GM23338 (cell line): ENCODE results near the gene SIRT6. TPM values are rescaled to one million over a fixed set of nuclear protein-coding genes. Genes with fewer than 3 reads are reported as not detected.

Experiments used
- ATAC-seq: fragments of 200-7000 bp; cut with Tn5 transposase; 3 replicates; pipeline ENCODE4 v1.9.1; 2020
- DNase-seq: peaks from one replicate; pipeline ENCODE4 v3.0.0-alpha.2; 2015; ENCODE audit warnings: low spot score
- H2AFZ ChIP-seq: fragments of 200-600 bp; sonication (generic); 2 replicates; pipeline ENCODE4 v1.8.0; 2016; ENCODE audit warnings: antibody characterized with exemption, mild to moderate bottlenecking, moderate library complexity
- H3F3A ChIP-seq: fragments of 200-600 bp; sonication (generic); replicated peaks from 2 replicates; pipeline ENCODE4 v1.8.0; 2017; ENCODE audit warnings: antibody characterized with exemption, mixed run types, low read depth
- H3K27ac ChIP-seq: fragments of 200-600 bp; sonication (generic); 2 replicates; pipeline ENCODE4 v1.6.1; 2016; ENCODE audit warnings: low read depth
- H3K27me3 ChIP-seq: fragments of 200-600 bp; sonication (generic); 2 replicates; pipeline ENCODE4 v1.8.0; 2016; ENCODE audit warnings: mild to moderate bottlenecking, mixed run types, moderate library complexity; ENCODE audit not compliant: insufficient read depth
- H3K36me3 ChIP-seq: fragments of 200-600 bp; sonication (generic); 2 replicates; pipeline ENCODE4 v1.8.0; 2016; ENCODE audit warnings: mild to moderate bottlenecking; ENCODE audit not compliant: insufficient read depth
- H3K4me1 ChIP-seq: fragments of 200-600 bp; sonication (generic); 2 replicates; pipeline ENCODE4 v1.8.0; 2016; ENCODE audit warnings: mild to moderate bottlenecking, moderate library complexity; ENCODE audit not compliant: insufficient read depth
- H3K4me2 ChIP-seq: fragments of 200-600 bp; sonication (generic); 2 replicates; pipeline ENCODE4 v1.7.1; 2017; ENCODE audit warnings: mixed run types
- H3K4me3 ChIP-seq: fragments of 200-600 bp; sonication (generic); 2 replicates; pipeline ENCODE4 v1.6.1; 2016; ENCODE audit warnings: mixed run types
- H3K79me2 ChIP-seq: fragments of 200-600 bp; sonication (generic); replicated peaks from 2 replicates; pipeline ENCODE4 v1.8.0; 2017; ENCODE audit warnings: mild to moderate bottlenecking; ENCODE audit not compliant: insufficient read depth
- H3K9me2 ChIP-seq: fragments of 200-600 bp; sonication (generic); 2 replicates; pipeline ENCODE4 v1.8.0; 2017; ENCODE audit not compliant: insufficient read depth
- H4K20me1 ChIP-seq: fragments of 200-600 bp; sonication (generic); replicated peaks from 2 replicates; pipeline ENCODE4 v1.8.0; 2017; ENCODE audit warnings: mild to moderate bottlenecking; ENCODE audit not compliant: insufficient read depth
- H3K27ac Mint-ChIP-seq: 2 replicates; pipeline ENCODE4 v1.8.0; 2020; ENCODE audit warnings: inconsistent platforms, mild to moderate bottlenecking, moderate library complexity, mixed read lengths
- H3K27me3 Mint-ChIP-seq: 3 replicates; pipeline ENCODE4 v1.8.0; 2022; ENCODE audit warnings: low read depth, mild to moderate bottlenecking, moderate library complexity, mixed read lengths, inconsistent platforms; ENCODE audit not compliant: insufficient read depth, poor library complexity
- H3K36me3 Mint-ChIP-seq: 3 replicates; pipeline ENCODE4 v1.8.0; 2021; ENCODE audit warnings: low read depth, mild to moderate bottlenecking, inconsistent platforms, moderate library complexity, mixed read lengths
- H3K4me1 Mint-ChIP-seq: 3 replicates; pipeline ENCODE4 v1.8.0; 2020; ENCODE audit warnings: mild to moderate bottlenecking, inconsistent platforms, mixed read lengths
- H3K4me3 Mint-ChIP-seq: 3 replicates; pipeline ENCODE4 v1.8.0; 2021; ENCODE audit warnings: moderate library complexity, mild to moderate bottlenecking, inconsistent platforms, mixed read lengths
- H3K9me3 Mint-ChIP-seq: 3 replicates; pipeline ENCODE4 v1.8.0; 2020; ENCODE audit warnings: moderate library complexity, mild to moderate bottlenecking, inconsistent platforms, mixed read lengths
- EZH2 ChIP-seq: fragments of 200-600 bp; sonication (generic); IDR thresholded peaks from one replicate; pipeline ENCODE4 v1.8.0; 2017; ENCODE audit warnings: antibody characterized with exemption, mild to moderate bottlenecking, low read depth; ENCODE audit not compliant: unreplicated experiment
- JUNB ChIP-seq: IDR thresholded peaks from one replicate; pipeline ENCODE4 v1.6.1; 2016; ENCODE audit warnings: antibody characterized with exemption; ENCODE audit not compliant: unreplicated experiment
- polyA plus RNA-seq: library from polyadenylated mRNA; unstranded; fragments of >200 nt; fragmentation: Nextera tagmentation; extraction: Ambion mirVana; gene quantifications from 2 replicates; pipeline ENCODE4 v1.2.1, GENCODE V29; 2016
- total RNA-seq: library from RNA; depleted of rRNA; stranded (reverse); fragments of >200 nt; shearing (Covaris generic); gene quantifications from 2 replicates; pipeline ENCODE4 v1.2.3, GENCODE V29; 2014
- TF ChIP-seq, protein P1 (sequence below), 2 experiments: fragments of 200-600 bp in 1 of 2; sonication (generic) in 1 of 2; conservative IDR thresholded peaks; 2 replicates each; pipeline versions ENCODE4 v1.5.1 to v1.6.1; 2016 to 2017; ENCODE audit warnings: antibody characterized with exemption in 2 of 2, low read depth in 2 of 2, mild to moderate bottlenecking in 2 of 2, moderate library complexity in 1 of 2
- TF ChIP-seq, protein P2 (sequence below): IDR thresholded peaks from 2 replicates; pipeline ENCODE4 v1.6.1; 2016; ENCODE audit warnings: antibody characterized with exemption

SIRT6 gene
- total and polyA plus RNA-seq, 2 experiments from 2014 or later: 18.9 to 26.7 TPM

DNA sequence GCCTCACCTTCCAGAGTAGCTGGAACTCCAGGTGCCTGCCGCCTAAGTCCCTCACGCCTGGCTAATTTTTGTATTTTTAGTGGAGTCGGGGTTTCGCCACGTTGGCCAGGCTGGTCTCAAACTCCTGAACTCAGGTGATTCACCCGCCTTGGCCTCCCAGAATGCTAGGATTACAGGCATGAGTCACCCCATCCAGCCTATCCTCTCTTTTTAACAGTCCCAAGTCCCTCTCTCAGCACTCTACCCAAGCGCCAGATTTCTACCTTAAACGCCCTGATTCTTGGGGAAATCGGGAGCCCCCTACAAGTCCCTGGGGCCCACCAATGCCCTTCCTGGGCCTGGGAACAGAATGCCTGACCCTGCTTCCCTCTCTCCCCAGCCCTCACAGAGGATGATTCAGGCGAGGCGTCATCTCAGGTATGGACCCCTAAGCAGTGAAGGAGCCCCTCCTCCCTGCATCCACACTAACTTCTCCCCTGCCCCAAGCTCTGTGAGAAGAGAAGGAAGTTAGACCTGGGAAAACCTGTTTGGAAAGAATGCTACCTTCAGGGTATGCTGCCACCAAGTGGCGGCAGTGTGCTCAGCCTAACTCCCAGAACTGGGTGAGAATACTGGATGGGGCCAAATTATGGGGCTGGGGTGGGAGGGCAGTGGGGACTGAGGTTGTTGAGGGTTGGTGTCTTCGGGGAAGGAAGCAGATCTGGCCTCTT is 26.2 kb upstream of the SIRT6 start:
- H2AFZ ChIP-seq: no peak overlapping the region
- H3K4me2 ChIP-seq: no peak overlapping the region
- H3K36me3 ChIP-seq: no peaks in the 10 kb centered on the region
- H3K27me3 ChIP-seq: no peaks in the 10 kb centered on the region
- Mint-ChIP-seq H3K4me1 (peaks cover 4% of the 10 kb centered on the region; the same call in 2 of the 3 replicates), H3K27ac (peak overlapping the region; percentile 97), H3K27me3 (peaks cover 2% of the 10 kb centered on the region), H3K36me3 (peaks cover 3% of the 10 kb centered on the region; the same call in 2 of the 3 replicates), H3K9me3 (no peaks in the 10 kb centered on the region), H3K4me3 (no peak overlapping the region)
- DNase-seq (peak; percentile 78), ATAC-seq (peak; percentile 54)
- no peaks in the 10 kb centered on the region; the same call in 1 of the 2 replicates for H4K20me1 ChIP-seq
- TF ChIP-seq, protein P1, sequence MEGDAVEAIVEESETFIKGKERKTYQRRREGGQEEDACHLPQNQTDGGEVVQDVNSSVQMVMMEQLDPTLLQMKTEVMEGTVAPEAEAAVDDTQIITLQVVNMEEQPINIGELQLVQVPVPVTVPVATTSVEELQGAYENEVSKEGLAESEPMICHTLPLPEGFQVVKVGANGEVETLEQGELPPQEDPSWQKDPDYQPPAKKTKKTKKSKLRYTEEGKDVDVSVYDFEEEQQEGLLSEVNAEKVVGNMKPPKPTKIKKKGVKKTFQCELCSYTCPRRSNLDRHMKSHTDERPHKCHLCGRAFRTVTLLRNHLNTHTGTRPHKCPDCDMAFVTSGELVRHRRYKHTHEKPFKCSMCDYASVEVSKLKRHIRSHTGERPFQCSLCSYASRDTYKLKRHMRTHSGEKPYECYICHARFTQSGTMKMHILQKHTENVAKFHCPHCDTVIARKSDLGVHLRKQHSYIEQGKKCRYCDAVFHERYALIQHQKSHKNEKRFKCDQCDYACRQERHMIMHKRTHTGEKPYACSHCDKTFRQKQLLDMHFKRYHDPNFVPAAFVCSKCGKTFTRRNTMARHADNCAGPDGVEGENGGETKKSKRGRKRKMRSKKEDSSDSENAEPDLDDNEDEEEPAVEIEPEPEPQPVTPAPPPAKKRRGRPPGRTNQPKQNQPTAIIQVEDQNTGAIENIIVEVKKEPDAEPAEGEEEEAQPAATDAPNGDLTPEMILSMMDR (conservative IDR thresholded peaks at IDR 0.05; ENCODE audit: low read depth in 2 of 2): peak; percentile 42 to 63; a peak in 2 of 4 replicates
- TF ChIP-seq EZH2: no peak
- no peaks in the 10 kb centered on the region for H3K79me2 ChIP-seq
- no peak overlapping the region for H3K4me3 ChIP-seq
- H3F3A ChIP-seq: peaks cover 4% of the 10 kb centered on the region; the same call in 1 of the 2 replicates
- no peak overlapping the region for H3K27ac ChIP-seq
- H3K4me1 ChIP-seq: no peaks in the 10 kb centered on the region
- H3K9me2 ChIP-seq: no peaks in the 10 kb centered on the region

DNA sequence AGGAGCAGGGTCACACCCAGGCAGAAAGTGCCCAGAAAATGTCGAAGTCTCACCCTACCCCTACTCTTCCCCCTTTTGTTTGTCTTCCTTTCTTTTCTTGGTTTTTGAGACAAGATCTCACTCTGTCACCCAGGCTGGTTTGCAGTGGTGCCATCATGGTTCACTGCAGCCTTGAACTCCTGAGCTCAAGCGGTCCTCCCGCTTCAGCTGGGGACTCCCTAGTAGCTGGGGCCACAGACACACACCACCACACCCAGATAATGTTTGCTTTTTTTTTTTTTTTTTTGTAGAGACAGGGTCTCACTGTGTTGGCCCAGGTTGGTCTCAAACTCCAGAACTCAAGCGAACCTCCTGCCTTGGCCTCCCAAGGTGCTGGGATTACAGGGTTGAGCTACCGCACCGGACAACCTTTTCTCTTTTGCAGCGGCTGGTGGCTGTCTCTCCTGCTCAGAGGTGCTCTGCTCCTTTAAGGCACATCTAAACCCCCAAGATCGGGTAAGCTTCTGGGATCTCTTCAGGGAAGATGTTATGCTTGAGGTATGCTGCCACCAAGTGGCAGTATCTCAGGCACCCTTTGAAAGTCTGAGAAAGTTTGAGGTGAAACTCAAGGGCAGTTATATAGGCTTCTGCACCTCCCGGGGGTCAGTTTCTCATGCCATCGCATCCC is 24.6 kb upstream of the SIRT6 start:
- Histone ChIP-seq H3K4me2 (no peak overlapping the region), H3F3A (peaks cover 4% of the 10 kb centered on the region; the same call in 1 of the 2 replicates), H3K27me3 (no peaks in the 10 kb centered on the region), H2AFZ (no peak overlapping the region), H3K4me3 (no peak overlapping the region), H3K79me2 (no peaks in the 10 kb centered on the region), H3K36me3 (no peaks in the 10 kb centered on the region), H3K4me1 (no peaks in the 10 kb centered on the region), H4K20me1 (no peaks in the 10 kb centered on the region; the same call in 1 of the 2 replicates), H3K27ac (no peak overlapping the region), H3K9me2 (no peaks in the 10 kb centered on the region)
- Mint-ChIP-seq H3K27ac (no peak overlapping the region), H3K36me3 (peaks cover 3% of the 10 kb centered on the region; the same call in 2 of the 3 replicates), H3K4me1 (peaks cover 4% of the 10 kb centered on the region; the same call in 2 of the 3 replicates), H3K9me3 (no peaks in the 10 kb centered on the region), H3K4me3 (no peak overlapping the region), H3K27me3 (peaks cover 2% of the 10 kb centered on the region)
- 0 out of 3 replicates have a peak, but pooled peaks have one; percentile 13 for ATAC-seq
- TF ChIP-seq, protein P2, sequence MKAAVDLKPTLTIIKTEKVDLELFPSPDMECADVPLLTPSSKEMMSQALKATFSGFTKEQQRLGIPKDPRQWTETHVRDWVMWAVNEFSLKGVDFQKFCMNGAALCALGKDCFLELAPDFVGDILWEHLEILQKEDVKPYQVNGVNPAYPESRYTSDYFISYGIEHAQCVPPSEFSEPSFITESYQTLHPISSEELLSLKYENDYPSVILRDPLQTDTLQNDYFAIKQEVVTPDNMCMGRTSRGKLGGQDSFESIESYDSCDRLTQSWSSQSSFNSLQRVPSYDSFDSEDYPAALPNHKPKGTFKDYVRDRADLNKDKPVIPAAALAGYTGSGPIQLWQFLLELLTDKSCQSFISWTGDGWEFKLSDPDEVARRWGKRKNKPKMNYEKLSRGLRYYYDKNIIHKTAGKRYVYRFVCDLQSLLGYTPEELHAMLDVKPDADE: no peak
- TF ChIP-seq, protein P1 (conservative IDR thresholded peaks at IDR 0.05; ENCODE audit: low read depth in 2 of 2): peak; percentile 24 to 35; a peak in 3 of 4 replicates
- TF ChIP-seq JUNB (no peak), EZH2 (no peak)
- peak; percentile 45 for DNase-seq
